HCT116 (cell line): ENCODE measurements around the gene CCL24. TPM values are rescaled to one million over a fixed set of nuclear protein-coding genes. Genes with fewer than 3 reads are reported as not detected.
"Not testable (repeated sequence)": the region's sequence is repeated elsewhere in the genome, so short reads cannot be mapped to it uniquely, and the experiment has no call there.

Source experiments
- ATAC-seq: fragments of 200-7000 bp; cut with Tn5 transposase; 2 replicates; pipeline ENCODE4 v1.9.1; 2020; ENCODE audit warnings: mild to moderate bottlenecking, moderate library complexity
- BruUV-seq: library from RNA; stranded (reverse); fragments of 400-500 nt; replicated peaks from 2 replicates; lab custom pipeline; 2021; lab: Mats Ljungman, UMichigan
- CTCF ChIA-PET: fragments of 300-600 bp; sonication (Branson Sonifier 250); formaldehyde crosslinking; loops from one replicate; lab custom pipeline; 2021; ENCODE audit warnings: antibody characterized with exemption; lab: Charles Lee
- POLR2A ChIA-PET: fragments of 300-600, 350-600 bp; sonication (Branson Sonifier 250); formaldehyde crosslinking; loops from one replicate; lab custom pipeline; 2021; ENCODE audit warnings: antibody characterized with exemption; lab: Charles Lee
- RAD21 ChIA-PET, 2 experiments: fragments of 300-600 bp; sonication (Branson Sonifier 250); formaldehyde crosslinking; loops; one replicate each; lab custom pipeline; 2023; ENCODE audit warnings: low total read pairs in 2 of 2; ENCODE audit not compliant: uncharacterized antibody in 2 of 2, unreplicated experiment in 2 of 2, low non-redundant PET in 1 of 2; lab: Charles Lee
- DNase-seq: peaks from one replicate; pipeline ENCODE4 v3.0.0-alpha.2; 2010; ENCODE audit warnings: low read depth, low spot score
- H2AFZ ChIP-seq: fragments of 200-600 bp; shearing (Covaris generic), sonication (generic); 2 replicates; pipeline ENCODE4 v1.6.1; 2017; ENCODE audit warnings: low read depth, mixed run types, mixed read lengths, antibody characterized with exemption, low read length; ENCODE audit not compliant: poor library complexity, severe bottlenecking
- H3K27ac ChIP-seq: 2 replicates; pipeline ENCODE4 v1.5.1; 2012; ENCODE audit warnings: low read depth, low read length
- H3K27me3 ChIP-seq: fragments of 200-600 bp; sonication (generic); 2 replicates; pipeline ENCODE4 v1.6.1; 2016; ENCODE audit warnings: mixed run types, low read length, mixed read lengths; ENCODE audit not compliant: insufficient read depth
- H3K36me3 ChIP-seq, 2 experiments: fragments of 200-500 bp in 1 of 2; fragments of 200-600 bp in 1 of 2; sonication (Bioruptor generic) in 1 of 2; sonication (generic) in 1 of 2; 2 replicates each; pipeline versions ENCODE4 v1.5.1 to v1.6.1; 2014 to 2016; ENCODE audit warnings: low read length in 2 of 2, inconsistent platforms in 1 of 2, mixed read lengths in 1 of 2, mixed run types in 1 of 2; ENCODE audit not compliant: insufficient read depth in 2 of 2, control insufficient read depth in 1 of 2
- H3K4me1 ChIP-seq, 2 experiments: fragments of 200-600 bp in 1 of 2; sonication (generic) in 1 of 2; 2 replicates each; pipeline versions ENCODE4 v1.5.1 to v1.6.1; 2012 to 2017; ENCODE audit warnings: low read length in 2 of 2, inconsistent platforms in 1 of 2, mild to moderate bottlenecking in 1 of 2, mixed read lengths in 1 of 2, mixed run types in 1 of 2, moderate library complexity in 1 of 2; ENCODE audit not compliant: insufficient read depth in 2 of 2, control insufficient read depth in 1 of 2
- H3K4me2 ChIP-seq: fragments of 200-600 bp; sonication (generic); 2 replicates; pipeline ENCODE4 v1.6.1; 2017; ENCODE audit warnings: mixed run types, low read length, mixed read lengths
- H3K4me3 ChIP-seq, 2 experiments: fragments of 200-600 bp in 1 of 2; sonication (generic) in 1 of 2; replicated peaks in 1 of 2; 2 replicates each; pipeline ENCODE4 v1.5.1; 2011 to 2016; ENCODE audit warnings: low read length in 2 of 2, control low read depth in 1 of 2, low read depth in 1 of 2, mild to moderate bottlenecking in 1 of 2, mixed read lengths in 1 of 2, mixed run types in 1 of 2
- H3K79me2 ChIP-seq: fragments of 200-600 bp; sonication (generic); 2 replicates; pipeline ENCODE4 v1.6.1; 2017; ENCODE audit warnings: mild to moderate bottlenecking, mixed run types, low read length, moderate library complexity, mixed read lengths; ENCODE audit not compliant: insufficient read depth
- H3K9ac ChIP-seq: fragments of 200-600 bp; sonication (generic); 2 replicates; pipeline ENCODE4 v1.6.1; 2016; ENCODE audit warnings: low read length, mixed read lengths
- H3K9me2 ChIP-seq: fragments of 200-600 bp; sonication (generic), shearing (Covaris generic); 2 replicates; pipeline ENCODE4 v1.6.1; 2017; ENCODE audit warnings: mixed run types, mild to moderate bottlenecking, moderate library complexity; ENCODE audit not compliant: insufficient read depth
- H3K9me3 ChIP-seq, 2 experiments: fragments of 200-500 bp in 1 of 2; fragments of 200-600 bp in 1 of 2; sonication (Bioruptor generic) in 1 of 2; sonication (generic) in 1 of 2; 2 replicates each; pipeline ENCODE4 v1.6.1; 2014 to 2017; ENCODE audit warnings: low read length in 2 of 2, mixed read lengths in 2 of 2, inconsistent platforms in 1 of 2, low read depth in 1 of 2, mild to moderate bottlenecking in 1 of 2, mixed run types in 1 of 2, moderate library complexity in 1 of 2; ENCODE audit not compliant: control insufficient read depth in 1 of 2, insufficient read depth in 1 of 2
- H4K20me1 ChIP-seq: fragments of 200-600 bp; sonication (generic), shearing (Covaris generic); 2 replicates; pipeline ENCODE4 v1.6.1; 2017; ENCODE audit warnings: mixed run types, mild to moderate bottlenecking, moderate library complexity; ENCODE audit not compliant: insufficient read depth
- ATF3 ChIP-seq: IDR thresholded peaks from 2 replicates; pipeline ENCODE4 v1.6.1; 2012
- CTCF ChIP-seq, 3 experiments: fragments of 200-600 bp in 1 of 3; sonication (generic) in 1 of 3; IDR thresholded peaks in 2 of 3; conservative IDR thresholded peaks in 1 of 3; 2 replicates each; pipeline ENCODE4 v1.5.1; 2012 to 2017; ENCODE audit warnings: low read depth in 2 of 3, low read length in 2 of 3, antibody characterized with exemption in 1 of 3, borderline replicate concordance in 1 of 3, control low read depth in 1 of 3, mild to moderate bottlenecking in 1 of 3, mixed read lengths in 1 of 3, mixed run types in 1 of 3, moderate library complexity in 1 of 3; ENCODE audit not compliant: insufficient read depth in 1 of 3
- EGR1 ChIP-seq: IDR thresholded peaks from 2 replicates; pipeline ENCODE4 v1.6.1; 2012; ENCODE audit warnings: low read depth
- ELF1 ChIP-seq: IDR thresholded peaks from 2 replicates; pipeline ENCODE4 v1.6.1; 2012; ENCODE audit warnings: low read depth, borderline replicate concordance
- EZH2 ChIP-seq: fragments of 200-600 bp; sonication (generic); IDR thresholded peaks from 2 replicates; pipeline ENCODE4 v1.6.1; 2017; ENCODE audit warnings: antibody characterized with exemption, mixed run types
- EZH2phosphoT487 ChIP-seq: fragments of 200-600 bp; IDR thresholded peaks from 2 replicates; pipeline ENCODE4 v1.6.1; 2018; ENCODE audit warnings: antibody characterized with exemption, borderline replicate concordance
- FOSL1 ChIP-seq: IDR thresholded peaks from 2 replicates; pipeline ENCODE4 v1.6.1; 2012; ENCODE audit warnings: low read depth
- POLR2A ChIP-seq: IDR thresholded peaks from 2 replicates; pipeline ENCODE4 v1.7.0; 2011; ENCODE audit warnings: borderline replicate concordance; ENCODE audit not compliant: insufficient read depth, insufficient read length; ENCODE audit errors: extremely low read depth
- SIN3A ChIP-seq: IDR thresholded peaks from 2 replicates; pipeline ENCODE4 v1.6.1; 2012; ENCODE audit warnings: low read depth
- SP1 ChIP-seq: IDR thresholded peaks from 2 replicates; pipeline ENCODE4 v1.6.1; 2012; ENCODE audit warnings: low read depth
- SRF ChIP-seq: IDR thresholded peaks from 2 replicates; pipeline ENCODE4 v1.6.1; 2012; ENCODE audit warnings: low read depth
- YY1 ChIP-seq: IDR thresholded peaks from 2 replicates; pipeline ENCODE4 v1.6.1; 2011; ENCODE audit warnings: low read length, low read depth, moderate library complexity, mild to moderate bottlenecking; ENCODE audit not compliant: insufficient replicate concordance; ENCODE audit errors: extremely low read depth
- ZBTB33 ChIP-seq: IDR thresholded peaks from 2 replicates; pipeline ENCODE4 v1.6.1; 2011; ENCODE audit warnings: mild to moderate bottlenecking, low read length, moderate library complexity; ENCODE audit not compliant: insufficient replicate concordance; ENCODE audit errors: extremely low read depth
- ZFX ChIP-seq: fragments of 450-650 bp; IDR thresholded peaks from 2 replicates; pipeline ENCODE4 v1.6.1; 2017
- ZNF274 ChIP-seq: fragments of 200-500 bp; sonication (Bioruptor generic); IDR thresholded peaks from 2 replicates; pipeline ENCODE4 v1.6.1; 2014; ENCODE audit warnings: mild to moderate bottlenecking, low read depth, low read length, inconsistent platforms
- intact Hi-C: fragments of 100-400 bp; cut with micrococcal nuclease; formaldehyde crosslinking; loops from 2 replicates; pipeline ENCODE4 v1.10.0; 2022
- total RNA-seq: library from RNA; stranded (reverse); gene quantifications from one replicate; pipeline ENCODE4 v1.2.1, GENCODE V29; 2021; ENCODE audit not compliant: unreplicated experiment

CCL24 gene
- total RNA-seq, 1 experiment from 2014 or later = not detected

- H3K36me3 ChIP-seq, H3K4me2 ChIP-seq, H2AFZ ChIP-seq, BruUV-seq, H3K9me3 ChIP-seq, H3K27me3 ChIP-seq, RAD21 ChIA-PET, H3K27ac ChIP-seq, H4K20me1 ChIP-seq, intact Hi-C loops, DNase-seq, H3K9me2 ChIP-seq, H3K79me2 ChIP-seq, H3K9ac ChIP-seq, ATAC-seq, H3K4me3 ChIP-seq, CTCF ChIA-PET: not testable (repeated sequence)
- POLR2A ChIA-PET = interaction anchor here (0.6 kb wide), 1 partner anchor 14 kb away, joined by 3 read pairs; no protein-coding TSS in a partner anchor
- H3K4me1 ChIP-seq = peaks cover 5 to 13% of the 10 kb centered on the region in 2 experiments
Measured at GRCh38 chr7:75792567-75792966, 21.0 kb downstream of the CCL24 start.

DNA sequence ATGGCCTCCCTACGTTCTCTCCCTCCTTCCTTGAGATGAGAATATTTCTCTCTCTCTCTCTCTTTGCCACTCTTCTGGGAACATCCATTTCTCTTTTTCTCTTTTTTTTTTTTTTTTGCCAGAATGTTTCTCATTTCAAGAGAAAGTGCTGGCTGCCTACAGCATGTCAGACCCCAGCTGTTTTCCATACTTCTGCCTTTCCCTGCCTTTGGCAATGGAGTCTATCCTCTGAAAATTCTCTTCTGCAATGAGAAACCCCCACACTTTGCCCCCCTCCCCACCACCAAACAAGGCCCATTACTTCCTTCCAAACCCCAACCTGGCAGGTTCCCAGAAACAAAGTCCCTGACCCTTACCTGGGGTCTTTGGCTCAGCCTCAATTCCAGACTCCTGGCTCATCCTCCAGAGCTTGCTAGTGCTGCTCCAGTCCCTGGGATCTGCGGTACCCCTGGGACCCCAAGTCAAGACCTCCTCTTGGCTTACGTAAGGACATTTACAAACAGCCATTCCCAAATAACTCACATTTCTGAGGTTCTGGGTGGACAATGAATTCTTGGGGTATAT lies 24.2 kb downstream of the CCL24 start:
- H3K27me3 ChIP-seq = no peaks in the 10 kb centered on the region
- no peaks in the 10 kb centered on the region for H3K79me2 ChIP-seq
- H3K36me3 ChIP-seq = no peaks in the 10 kb centered on the region
- POLR2A ChIA-PET = no interaction called here
- ATAC-seq (no peak), DNase-seq (no peak)
- H3K9ac ChIP-seq = no peak overlapping the region
- CTCF ChIA-PET = no interaction called here
- H3K4me2 ChIP-seq = no peak overlapping the region
- H2AFZ ChIP-seq = no peak overlapping the region
- no peak overlapping the region for H3K27ac ChIP-seq
- TF ChIP-seq CTCF (IDR thresholded peaks at IDR 0.05 in 2 of 3, conservative IDR thresholded peaks at IDR 0.05 in 1 of 3; ENCODE audit: borderline replicate concordance in 1 of 3, insufficient read depth in 1 of 3, low read depth in 2 of 3, low read length in 2 of 3) (no peak), SRF (no peak), ZBTB33 (no peak), YY1 (no peak), EZH2phosphoT487 (no peak), EZH2 (no peak), ZNF274 (no peak), SP1 (no peak), POLR2A (no peak), ATF3 (no peak), ZFX (no peak), SIN3A (no peak), EGR1 (no peak), ELF1 (no peak), FOSL1 (no peak)
- no peaks in the 10 kb centered on the region for H4K20me1 ChIP-seq
- H3K9me2 ChIP-seq = no peaks in the 10 kb centered on the region
- RAD21 ChIA-PET = no interaction called here
- peaks cover 5 to 13% of the 10 kb centered on the region in 2 experiments for H3K4me1 ChIP-seq
- intact Hi-C loops = no loop called here
- BruUV-seq = no TSS peak
- no peak overlapping the region for H3K4me3 ChIP-seq
- no peaks in the 10 kb centered on the region for H3K9me3 ChIP-seq
